Liver (tissue), 3 donors: ENCODE results near the gene CMTM7.

ENCODE experiments used
- FOXA2 ChIP-seq: IDR thresholded peaks from 2 replicates; pipeline ENCODE4 v1.6.1; 2016; ENCODE audit warnings: antibody characterized with exemption
- JUND ChIP-seq, 2 donors: IDR thresholded peaks; 2 replicates each; pipeline ENCODE4 v1.6.1; 2016; ENCODE audit warnings: antibody characterized with exemption in 2 of 2
- RAD21 ChIP-seq, 2 donors: IDR thresholded peaks; 2 replicates each; pipeline ENCODE4 v1.6.1; 2016; ENCODE audit warnings: antibody characterized with exemption in 2 of 2, mild to moderate bottlenecking in 2 of 2
- TAF1 ChIP-seq: conservative IDR thresholded peaks from 2 replicates; pipeline ENCODE4 v1.6.1; 2016; ENCODE audit warnings: antibody characterized with exemption, mild to moderate bottlenecking
- ZBTB33 ChIP-seq: IDR thresholded peaks from 2 replicates; pipeline ENCODE4 v1.6.1; 2016; ENCODE audit warnings: antibody characterized with exemption
- TF ChIP-seq, protein P1 (sequence below): fragments of 150-350 bp; IDR thresholded peaks from 2 replicates; pipeline ENCODE4 v1.5.1; 2017; ENCODE audit warnings: improper control_type of control experiment, low read depth, low read length; ENCODE audit not compliant: missing input control
- TF ChIP-seq, protein P2 (sequence below): IDR thresholded peaks from 2 replicates; pipeline ENCODE4 v1.6.1; 2016; ENCODE audit warnings: antibody characterized with exemption
- donor health status: healthy.
- donor health status: healthy.

DNA sequence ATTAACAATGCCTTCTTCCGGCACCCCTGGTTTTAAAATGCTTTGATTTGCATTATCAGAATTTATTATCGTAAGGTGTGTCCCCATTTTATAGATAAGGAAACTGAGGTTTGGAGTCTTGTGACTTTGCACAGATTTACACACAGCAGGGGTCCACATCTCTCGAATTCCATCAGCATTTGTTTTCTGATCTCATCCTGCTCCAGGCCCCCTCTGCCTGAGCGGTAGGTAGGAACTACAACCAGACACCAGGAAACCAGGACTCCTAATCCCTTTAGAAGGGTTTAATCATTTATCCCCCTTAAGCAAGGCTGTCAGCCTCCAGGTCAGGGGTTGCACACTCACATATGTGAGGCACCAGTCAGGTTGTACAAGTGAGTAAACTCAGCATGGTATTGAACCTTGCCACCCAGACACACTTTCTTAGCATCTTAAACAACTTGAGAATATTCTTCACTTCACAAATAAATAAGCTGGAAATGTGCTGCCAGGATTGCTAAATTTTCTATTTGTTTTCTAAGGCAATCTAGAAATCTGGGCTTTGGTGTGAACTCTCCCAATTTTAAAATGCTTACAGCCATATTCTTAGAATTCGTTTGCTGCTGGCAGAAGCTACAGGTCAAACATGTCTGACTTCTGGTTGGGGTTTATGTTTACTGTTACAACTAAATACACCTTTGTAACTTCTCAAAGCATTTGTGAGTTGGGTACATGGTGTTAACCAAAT is 31.7 kb upstream of the CMTM7 start:
- TF ChIP-seq FOXA2 (no peak), TAF1 (no peak), RAD21 (IDR thresholded peaks at IDR 0.05) (no peak), JUND (IDR thresholded peaks at IDR 0.05) (no peak), ZBTB33 (no peak)
- TF ChIP-seq, protein P1, sequence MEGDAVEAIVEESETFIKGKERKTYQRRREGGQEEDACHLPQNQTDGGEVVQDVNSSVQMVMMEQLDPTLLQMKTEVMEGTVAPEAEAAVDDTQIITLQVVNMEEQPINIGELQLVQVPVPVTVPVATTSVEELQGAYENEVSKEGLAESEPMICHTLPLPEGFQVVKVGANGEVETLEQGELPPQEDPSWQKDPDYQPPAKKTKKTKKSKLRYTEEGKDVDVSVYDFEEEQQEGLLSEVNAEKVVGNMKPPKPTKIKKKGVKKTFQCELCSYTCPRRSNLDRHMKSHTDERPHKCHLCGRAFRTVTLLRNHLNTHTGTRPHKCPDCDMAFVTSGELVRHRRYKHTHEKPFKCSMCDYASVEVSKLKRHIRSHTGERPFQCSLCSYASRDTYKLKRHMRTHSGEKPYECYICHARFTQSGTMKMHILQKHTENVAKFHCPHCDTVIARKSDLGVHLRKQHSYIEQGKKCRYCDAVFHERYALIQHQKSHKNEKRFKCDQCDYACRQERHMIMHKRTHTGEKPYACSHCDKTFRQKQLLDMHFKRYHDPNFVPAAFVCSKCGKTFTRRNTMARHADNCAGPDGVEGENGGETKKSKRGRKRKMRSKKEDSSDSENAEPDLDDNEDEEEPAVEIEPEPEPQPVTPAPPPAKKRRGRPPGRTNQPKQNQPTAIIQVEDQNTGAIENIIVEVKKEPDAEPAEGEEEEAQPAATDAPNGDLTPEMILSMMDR, result no peak
- TF ChIP-seq, protein P2, sequence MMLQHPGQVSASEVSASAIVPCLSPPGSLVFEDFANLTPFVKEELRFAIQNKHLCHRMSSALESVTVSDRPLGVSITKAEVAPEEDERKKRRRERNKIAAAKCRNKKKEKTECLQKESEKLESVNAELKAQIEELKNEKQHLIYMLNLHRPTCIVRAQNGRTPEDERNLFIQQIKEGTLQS, result no peak
